Measurements from ENCODE around the gene TNFRSF12A.

The TNFRSF12A gene

GRCh38 chr16:3062553-3062952, 42.4 kb downstream of the TNFRSF12A start:
- TF ChIP-seq L3MBTL2 (conservative IDR thresholded peaks at IDR 0.05), result no peak
- no peak for TF ChIP-seq ARNT (IDR thresholded peaks at IDR 0.05)
- TF ChIP-seq FOXA1 (IDR thresholded peaks at IDR 0.05), result no peak
- TF ChIP-seq FOXK2 (IDR thresholded peaks at IDR 0.05), result no peak
- no peak for TF ChIP-seq ELF4 (IDR thresholded peaks at IDR 0.05)
- no peak for TF ChIP-seq PKNOX1 (IDR thresholded peaks at IDR 0.05)
- no peak for TF ChIP-seq TARDBP (IDR thresholded peaks at IDR 0.05)
- no peak for TF ChIP-seq LEF1 (IDR thresholded peaks at IDR 0.05; ENCODE audit: borderline replicate concordance)
- no peak for TF ChIP-seq NFRKB (IDR thresholded peaks at IDR 0.05)
- no peak for TF ChIP-seq SUZ12 (IDR thresholded peaks at IDR 0.05)
- no peak for TF ChIP-seq HDGF (IDR thresholded peaks at IDR 0.05; ENCODE audit: borderline replicate concordance)
- no peak for TF ChIP-seq FOXM1 (IDR thresholded peaks at IDR 0.05; ENCODE audit: borderline replicate concordance)
- no peak for TF ChIP-seq BHLHE40 (IDR thresholded peaks at IDR 0.05; ENCODE audit: borderline replicate concordance)
- no peak for TF ChIP-seq CTBP1 (IDR thresholded peaks at IDR 0.05; ENCODE audit: borderline replicate concordance)
- no peak; the same call in 1 of the 2 replicates for TF ChIP-seq ZNF384 (IDR thresholded peaks at IDR 0.05)
- no peak for TF ChIP-seq SP1 (IDR thresholded peaks at IDR 0.05)
- POLR2A ChIA-PET, result interaction anchor here (1.3 kb wide), 1 partner anchor 82 kb away, joined by 3 read pairs; the partner anchor contains the start of gene PKMYT1
- no peak for DNase-seq (ENCODE audit: extremely low spot score)

GRCh38 chr16:3063625-3064386, 43.6 kb downstream of the TNFRSF12A start:
- POLR2A ChIA-PET, result interaction anchor here (1.3 to 1.6 kb wide), 2 partner anchors 71 to 84 kb away, joined by 3 to 4 read pairs; partner anchors contain the start of genes PKMYT1 and ZNF213
- CTCF ChIA-PET, result no interaction called here
- DNase-seq (ENCODE audit: extremely low spot score), result no peak
- TF ChIP-seq SUZ12 (IDR thresholded peaks at IDR 0.05) (no peak), PKNOX1 (IDR thresholded peaks at IDR 0.05) (no peak), ARNT (IDR thresholded peaks at IDR 0.05) (no peak), HDGF (IDR thresholded peaks at IDR 0.05; ENCODE audit: borderline replicate concordance) (no peak), BHLHE40 (IDR thresholded peaks at IDR 0.05; ENCODE audit: borderline replicate concordance) (no peak), L3MBTL2 (conservative IDR thresholded peaks at IDR 0.05) (no peak), FOXM1 (IDR thresholded peaks at IDR 0.05; ENCODE audit: borderline replicate concordance) (no peak), LEF1 (IDR thresholded peaks at IDR 0.05; ENCODE audit: borderline replicate concordance) (no peak), FOXA1 (IDR thresholded peaks at IDR 0.05) (no peak), FOXK2 (IDR thresholded peaks at IDR 0.05) (no peak), SP1 (IDR thresholded peaks at IDR 0.05) (no peak), ZNF384 (IDR thresholded peaks at IDR 0.05) (no peak), ELF4 (IDR thresholded peaks at IDR 0.05) (no peak)

More at GRCh38 chr16:3062553-3062952, 42.4 kb downstream of the TNFRSF12A start:
- CTCF ChIA-PET, result interaction anchor here (0.6 kb wide), 1 partner anchor 15 kb away, joined by 3 read pairs; no protein-coding TSS in a partner anchor

- no peak for TF ChIP-seq ZNF384 (IDR thresholded peaks at IDR 0.05)
- no peak for DNase-seq (ENCODE audit: extremely low spot score)
- ChIA-PET POLR2A (interaction anchor here (1.6 kb wide), 1 partner anchor 70 kb away, joined by 4 read pairs; the partner anchor contains the start of gene ZNF213), CTCF (no interaction called here)
Measured at GRCh38 chr16:3065069-3065741, 45.0 kb downstream of the TNFRSF12A start, which contains the start of gene IL32. Gene IL32, plus strand, starts transcription at chr16:3065640. Its CDS starts 172 bp downstream, at chr16:3065812.

- TF ChIP-seq FOXK2 (IDR thresholded peaks at IDR 0.05) (no peak), PKNOX1 (IDR thresholded peaks at IDR 0.05) (no peak), FOXM1 (IDR thresholded peaks at IDR 0.05; ENCODE audit: borderline replicate concordance) (no peak)
- POLR2A ChIA-PET, result interaction anchor here (1.6 kb wide), 1 partner anchor 69 kb away, joined by 4 read pairs; the partner anchor contains the start of gene ZNF213
- CTCF ChIA-PET, result no interaction called here
- DNase-seq (ENCODE audit: extremely low spot score), result no peak
Measured at GRCh38 chr16:3065742-3066439, 45.7 kb downstream of the TNFRSF12A start.

GRCh38 chr16:3066440-3066748, 46.2 kb downstream of the TNFRSF12A start:
- DNase-seq (ENCODE audit: extremely low spot score), result no peak
- TF ChIP-seq L3MBTL2 (conservative IDR thresholded peaks at IDR 0.05) (no peak), PKNOX1 (IDR thresholded peaks at IDR 0.05) (no peak), ARNT (IDR thresholded peaks at IDR 0.05) (no peak), CTBP1 (IDR thresholded peaks at IDR 0.05; ENCODE audit: borderline replicate concordance) (no peak), HDGF (IDR thresholded peaks at IDR 0.05; ENCODE audit: borderline replicate concordance) (no peak), FOXA1 (IDR thresholded peaks at IDR 0.05) (no peak), TARDBP (IDR thresholded peaks at IDR 0.05) (no peak), BHLHE40 (IDR thresholded peaks at IDR 0.05; ENCODE audit: borderline replicate concordance) (no peak), NFRKB (IDR thresholded peaks at IDR 0.05) (no peak), SP1 (IDR thresholded peaks at IDR 0.05) (no peak), FOXM1 (IDR thresholded peaks at IDR 0.05; ENCODE audit: borderline replicate concordance) (no peak), FOXK2 (IDR thresholded peaks at IDR 0.05) (no peak)
- CTCF ChIA-PET, result no interaction called here
- POLR2A ChIA-PET, result no interaction called here

Data from HEK293T (cell line).